GM12865 (cell line): ENCODE results near the gene MAP6.
A peak's percentile ranks its signal among the peaks of the same experiment; 100 is the strongest.

ENCODE experiments used
- DNase-seq: peaks from one replicate; pipeline ENCODE4 v3.0.0; 2010; ENCODE audit warnings: low read depth
- H3K4me3 ChIP-seq: 2 replicates; pipeline ENCODE4 v1.5.1; 2011; ENCODE audit warnings: mild to moderate bottlenecking, low read depth, low read length, control low read depth
- CTCF ChIP-seq: IDR thresholded peaks from 2 replicates; pipeline ENCODE4 v1.5.1; 2011; ENCODE audit warnings: low read length, control low read depth, low read depth, inconsistent platforms; ENCODE audit not compliant: insufficient read depth; ENCODE audit errors: missing control alignments

MAP6 gene

GRCh38 chr11:75644370-75644769, 24.5 kb downstream of the MAP6 start:
- TF ChIP-seq CTCF: no peak
- no peak for DNase-seq
- no peak overlapping the region for H3K4me3 ChIP-seq

GRCh38 chr11:75642402-75643113, 26.3 kb downstream of the MAP6 start:
- TF ChIP-seq CTCF: no peak
- DNase-seq: no peak
- H3K4me3 ChIP-seq: no peak overlapping the region

GRCh38 chr11:75639762-75640181, 29.1 kb downstream of the MAP6 start:
- no peak overlapping the region for H3K4me3 ChIP-seq
- peak; percentile 42 for DNase-seq
- TF ChIP-seq CTCF: no peak

- no peak for DNase-seq
- no peak for TF ChIP-seq CTCF
- no peak overlapping the region for H3K4me3 ChIP-seq
Measured at GRCh38 chr11:75637998-75638397, 30.8 kb downstream of the MAP6 start.

- no peak for DNase-seq
- H3K4me3 ChIP-seq: no peak overlapping the region
- no peak for TF ChIP-seq CTCF
Measured at GRCh38 chr11:75635066-75635862, 33.6 kb downstream of the MAP6 start.

GRCh38 chr11:75633409-75634066, 35.3 kb downstream of the MAP6 start:
- DNase-seq: no peak
- no peak for TF ChIP-seq CTCF
- H3K4me3 ChIP-seq: no peak overlapping the region
